ENCODE measurements around the gene ATE1.

DNA sequence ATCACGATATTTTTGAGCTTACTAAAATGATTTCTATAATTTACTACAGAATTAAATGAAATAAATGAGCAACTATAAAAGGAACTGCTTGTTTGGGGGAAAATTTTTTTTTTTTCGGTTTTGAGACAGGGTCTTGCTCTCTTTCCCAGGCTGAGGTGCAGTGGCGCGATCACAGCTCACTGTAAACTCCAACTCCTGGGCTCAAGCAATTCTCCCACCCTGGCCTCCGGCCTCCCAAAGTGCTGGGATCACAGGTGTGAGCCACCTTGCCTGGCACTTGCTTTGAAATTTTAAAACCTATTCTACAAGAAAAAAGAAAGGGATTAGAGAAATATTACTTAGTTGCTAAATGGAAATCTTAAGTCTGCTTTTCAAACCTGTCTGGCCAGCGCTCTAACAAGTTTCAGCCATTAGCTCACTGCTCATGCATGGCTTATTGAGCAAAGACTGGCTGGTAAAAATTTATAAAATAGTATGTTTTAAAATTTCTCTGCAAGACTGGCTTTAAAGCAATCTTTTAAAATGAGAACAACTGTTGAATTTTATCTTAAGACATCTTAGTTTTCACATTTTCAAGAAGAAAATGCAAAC is 144.0 kb downstream of the ATE1 start:
- TF ChIP-seq, protein P1, sequence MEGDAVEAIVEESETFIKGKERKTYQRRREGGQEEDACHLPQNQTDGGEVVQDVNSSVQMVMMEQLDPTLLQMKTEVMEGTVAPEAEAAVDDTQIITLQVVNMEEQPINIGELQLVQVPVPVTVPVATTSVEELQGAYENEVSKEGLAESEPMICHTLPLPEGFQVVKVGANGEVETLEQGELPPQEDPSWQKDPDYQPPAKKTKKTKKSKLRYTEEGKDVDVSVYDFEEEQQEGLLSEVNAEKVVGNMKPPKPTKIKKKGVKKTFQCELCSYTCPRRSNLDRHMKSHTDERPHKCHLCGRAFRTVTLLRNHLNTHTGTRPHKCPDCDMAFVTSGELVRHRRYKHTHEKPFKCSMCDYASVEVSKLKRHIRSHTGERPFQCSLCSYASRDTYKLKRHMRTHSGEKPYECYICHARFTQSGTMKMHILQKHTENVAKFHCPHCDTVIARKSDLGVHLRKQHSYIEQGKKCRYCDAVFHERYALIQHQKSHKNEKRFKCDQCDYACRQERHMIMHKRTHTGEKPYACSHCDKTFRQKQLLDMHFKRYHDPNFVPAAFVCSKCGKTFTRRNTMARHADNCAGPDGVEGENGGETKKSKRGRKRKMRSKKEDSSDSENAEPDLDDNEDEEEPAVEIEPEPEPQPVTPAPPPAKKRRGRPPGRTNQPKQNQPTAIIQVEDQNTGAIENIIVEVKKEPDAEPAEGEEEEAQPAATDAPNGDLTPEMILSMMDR (conservative IDR thresholded peaks at IDR 0.05; ENCODE audit: low read depth, low read length), result no peak
- no peak for TF ChIP-seq POLR2A (IDR thresholded peaks at IDR 0.05; ENCODE audit: low read depth, low read length)
- TF ChIP-seq NFE2L2 (IDR thresholded peaks at IDR 0.05; ENCODE audit: low read depth, low read length), result no peak
- TF ChIP-seq, protein P2, sequence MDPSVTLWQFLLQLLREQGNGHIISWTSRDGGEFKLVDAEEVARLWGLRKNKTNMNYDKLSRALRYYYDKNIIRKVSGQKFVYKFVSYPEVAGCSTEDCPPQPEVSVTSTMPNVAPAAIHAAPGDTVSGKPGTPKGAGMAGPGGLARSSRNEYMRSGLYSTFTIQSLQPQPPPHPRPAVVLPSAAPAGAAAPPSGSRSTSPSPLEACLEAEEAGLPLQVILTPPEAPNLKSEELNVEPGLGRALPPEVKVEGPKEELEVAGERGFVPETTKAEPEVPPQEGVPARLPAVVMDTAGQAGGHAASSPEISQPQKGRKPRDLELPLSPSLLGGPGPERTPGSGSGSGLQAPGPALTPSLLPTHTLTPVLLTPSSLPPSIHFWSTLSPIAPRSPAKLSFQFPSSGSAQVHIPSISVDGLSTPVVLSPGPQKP (IDR thresholded peaks at IDR 0.05; ENCODE audit: borderline replicate concordance, low read depth, low read length), result no peak
- no peak for TF ChIP-seq BHLHE40 (IDR thresholded peaks at IDR 0.05; ENCODE audit: low read depth, low read length)
- TF ChIP-seq RAD21 (IDR thresholded peaks at IDR 0.05; ENCODE audit: low read length), result no peak
- no peak for TF ChIP-seq CHD1 (IDR thresholded peaks at IDR 0.05; ENCODE audit: low read depth, low read length)
